ENCODE data around the gene ELMO1.

- TF ChIP-seq CTCF (IDR thresholded peaks at IDR 0.05), result no peak
- TF ChIP-seq ZFX (IDR thresholded peaks at IDR 0.05; ENCODE audit: borderline replicate concordance), result no peak
Measured at GRCh38 chr7:37231613-37232012, 217.1 kb downstream of the ELMO1 start.

Measured in 22Rv1 (cell line).